Lung (tissue), 12 donors: ENCODE data around the gene RGMB. TPM values are rescaled to one million over a fixed set of nuclear protein-coding genes. Genes with fewer than 3 reads are reported as not detected.

Experiments
- ATAC-seq: fragments of 200-7000 bp; cut with Tn5 transposase; one replicate; pipeline ENCODE4 v1.9.1; 2020; ENCODE audit warnings: moderate number of reproducible peaks; ENCODE audit not compliant: insufficient read depth, low FRiP score
- DNase-seq, 3 donors: peaks; one replicate each; pipeline ENCODE4 v3.0.0-alpha.2; 2013 to 2017
- H3K27ac ChIP-seq, 2 donors: one replicate each; pipeline ENCODE4 v1.5.1; 2013; ENCODE audit warnings: mild to moderate bottlenecking in 2 of 2, moderate library complexity in 2 of 2, control low read depth in 1 of 2, inconsistent platforms in 1 of 2, low read depth in 1 of 2, low read length in 1 of 2
- H3K27me3 ChIP-seq, 3 donors: one replicate each; pipeline ENCODE4 v1.5.1; 2013; ENCODE audit warnings: low read length in 2 of 3; ENCODE audit not compliant: control insufficient read depth in 3 of 3, insufficient read depth in 3 of 3
- H3K36me3 ChIP-seq, 4 donors: one replicate each; pipeline ENCODE4 v1.5.1; 2013; ENCODE audit warnings: low read length in 4 of 4, mild to moderate bottlenecking in 1 of 4, moderate library complexity in 1 of 4; ENCODE audit not compliant: control insufficient read depth in 4 of 4, insufficient read depth in 4 of 4
- H3K4me1 ChIP-seq, 5 donors: one replicate each; pipeline ENCODE4 v1.5.1; 2013; ENCODE audit warnings: low read length in 5 of 5, mild to moderate bottlenecking in 2 of 5, moderate library complexity in 1 of 5; ENCODE audit not compliant: control insufficient read depth in 5 of 5, insufficient read depth in 5 of 5
- H3K4me3 ChIP-seq: one replicate; pipeline ENCODE4 v1.5.1; 2013; ENCODE audit warnings: mild to moderate bottlenecking, control low read depth, moderate library complexity
- H3K9ac ChIP-seq, 2 donors: one replicate each; pipeline ENCODE4 v1.5.1; 2013; ENCODE audit warnings: low read length in 2 of 2, control low read depth in 1 of 2; ENCODE audit not compliant: insufficient read depth in 1 of 2
- H3K9me3 ChIP-seq, 4 donors: one replicate each; pipeline ENCODE4 v1.5.1; 2013; ENCODE audit warnings: low read length in 3 of 4, mild to moderate bottlenecking in 1 of 4, moderate library complexity in 1 of 4; ENCODE audit not compliant: control insufficient read depth in 4 of 4, insufficient read depth in 3 of 4
- CTCF ChIP-seq: IDR thresholded peaks from 2 replicates; pipeline ENCODE4 v1.5.1; 2012; ENCODE audit warnings: mild to moderate bottlenecking; ENCODE audit errors: control extremely low read depth, extremely low read depth
- WGBS, 2 donors: extraction: QIAGEN DNeasy Blood & Tissue Kit; methylation state at CpG; one replicate each; pipeline ENCODE4 v1.1.7; 2013; 5-methylcytosine and 5-hydroxymethylcytosine counted together
- polyA plus RNA-seq, 2 donors: library from polyadenylated mRNA; stranded (reverse); fragments of 200-250 nt; gene quantifications; one replicate each; pipeline ENCODE4 v1.2.1, GENCODE V29; 2013
- total RNA-seq, 2 donors: library from RNA; depleted of rRNA in 1 of 2; stranded (reverse); fragments of >200 nt in 1 of 2; gene quantifications; one replicate each; pipeline ENCODE4 v1.2.1, GENCODE V29; 2014 to 2021
- donor health status: control.
- donor health status: control.
- donor health status: Bipolar disorder and iron deficiency.
- donor health status: healthy.
- donor health status: DM: yes; HTN: yes; CAD: no.

RGMB gene
- total and polyA plus RNA-seq, 4 donors: 3.8 to 31.7 (median 15.1) TPM

- no peak for ATAC-seq
- no peaks in the 10 kb centered on the region for H3K9me3 ChIP-seq
- no peak for DNase-seq
- no peak overlapping the region for H3K4me3 ChIP-seq
- H3K36me3 ChIP-seq: peaks cover 2 to 11% (median 5%) of the 10 kb centered on the region in 4 donors
- H3K27me3 ChIP-seq: no peaks in the 10 kb centered on the region
- 60 to 68% methylated on average over 3 of the region's 3 CpGs for WGBS, 2 donors
- H3K4me1 ChIP-seq: peaks cover 15 to 24% (median 23%) of the 10 kb centered on the region in 5 donors
- no peak for TF ChIP-seq CTCF
- no peak overlapping the region for H3K27ac ChIP-seq
- H3K9ac ChIP-seq: no peak overlapping the region
Measured at GRCh38 chr5:98785244-98785643, 11.8 kb downstream of the RGMB start.

GRCh38 chr5:98786191-98786853, 12.9 kb downstream of the RGMB start:
- Histone ChIP-seq H3K4me3 (no peak overlapping the region), H3K27me3 (no peaks in the 10 kb centered on the region), H3K36me3 (peaks cover 0 to 11% (median 4%) of the 10 kb centered on the region in 4 donors), H3K9ac (peak overlapping the region in 1 of 2 donors; percentile 40), H3K27ac (no peak overlapping the region), H3K4me1 (peaks cover 15 to 29% (median 23%) of the 10 kb centered on the region in 5 donors), H3K9me3 (no peaks in the 10 kb centered on the region)
- ATAC-seq: no peak
- TF ChIP-seq CTCF: no peak
- DNase-seq: peak; percentile 45 to 93 (median 89)
- WGBS, 2 donors: 41 to 74% methylated on average over 4 of the region's 4 CpGs

GRCh38 chr5:98787131-98787719, 13.8 kb downstream of the RGMB start:
- Histone ChIP-seq H3K4me3 (no peak overlapping the region), H3K4me1 (peaks cover 15 to 29% (median 23%) of the 10 kb centered on the region in 5 donors), H3K36me3 (peaks cover 0 to 7% (median 3%) of the 10 kb centered on the region in 4 donors), H3K27me3 (no peaks in the 10 kb centered on the region), H3K9me3 (no peaks in the 10 kb centered on the region), H3K27ac (no peak overlapping the region), H3K9ac (no peak overlapping the region)
- WGBS, 2 donors: 76 to 82% methylated on average over 5 of the region's 5 CpGs
- ATAC-seq (no peak), DNase-seq (no peak)
- TF ChIP-seq CTCF: no peak
